Stimulated activated CD4-positive, alpha-beta T cell treated with anti-CD3 and anti-CD28 coated beads, Interleukin-12 subunit alpha, Interleukin-12 subunit beta, amount 100 ng/mL, for 24 hours (primary cell): ENCODE results near the gene PCDHA5.
"Not testable (repeated sequence)": the region's sequence is repeated elsewhere in the genome, so short reads cannot be mapped to it uniquely, and the experiment has no call there.

ENCODE experiments used
- DNase-seq, 2 experiments: peaks; one replicate each; pipeline ENCODE4 v3.0.0-alpha.2; 2020; ENCODE audit warnings: low read depth in 2 of 2

Gene PCDHA5

GRCh38 chr5:140823475-140823874 lies 2.1 kb downstream of the PCDHA5 start:
- DNase-seq: no peak

GRCh38 chr5:140827704-140828361 lies 6.4 kb downstream of the PCDHA5 start, which contains the start of gene PCDHA6:
PCDHA6 (plus strand) TSS chr5:140827960; CDS start chr5:140828092, 132 bp downstream.
- DNase-seq: no peak

- no peak for DNase-seq
These were observed 6.9 kb downstream of the PCDHA5 start for GRCh38 chr5:140828362-140828737.

- not testable (repeated sequence) for DNase-seq
These were observed 8.4 kb downstream of the PCDHA5 start for GRCh38 chr5:140829511-140830501.

GRCh38 chr5:140833993-140834392 lies 12.6 kb downstream of the PCDHA5 start, which contains the start of gene PCDHA7:
PCDHA7 (plus strand) TSS chr5:140834269; CDS start chr5:140834384, 115 bp downstream.
- DNase-seq: no peak

- DNase-seq: not testable (repeated sequence)
These were observed 13.1 kb downstream of the PCDHA5 start for GRCh38 chr5:140834439-140835008.

GRCh38 chr5:140835622-140836510 lies 14.5 kb downstream of the PCDHA5 start:
- DNase-seq: no peak

- DNase-seq: no peak
These were observed 19.9 kb downstream of the PCDHA5 start, which contains the start of gene PCDHA8 for GRCh38 chr5:140840978-140841962. PCDHA8 (plus strand) TSS chr5:140841187; CDS start chr5:140841322, 135 bp downstream.

- DNase-seq: no peak
These were observed 21.7 kb downstream of the PCDHA5 start for GRCh38 chr5:140842798-140843733.

- not testable (repeated sequence) for DNase-seq
These were observed 27.0 kb downstream of the PCDHA5 start, which contains the start of gene PCDHA9 for GRCh38 chr5:140848139-140849102. PCDHA9 (plus strand) TSS chr5:140848382; CDS start chr5:140848496, 114 bp downstream.

- DNase-seq: not testable (repeated sequence)
These were observed 28.6 kb downstream of the PCDHA5 start for GRCh38 chr5:140849831-140850634.

GRCh38 chr5:140855772-140856674 lies 34.6 kb downstream of the PCDHA5 start, which contains the start of gene PCDHA10:
PCDHA10 (plus strand) TSS chr5:140855897; CDS start chr5:140856049, 152 bp downstream.
- DNase-seq: no peak

- no peak for DNase-seq
These were observed 36.0 kb downstream of the PCDHA5 start for GRCh38 chr5:140857177-140857986.

GRCh38 chr5:140857987-140858240 lies 36.5 kb downstream of the PCDHA5 start:
- DNase-seq: no peak
